ENCODE results near the gene GNG12.

GNG12 gene

GRCh38 chr1:67847466-67847865 lies 14.2 kb upstream of the GNG12 start:
- TF ChIP-seq, protein P1, sequence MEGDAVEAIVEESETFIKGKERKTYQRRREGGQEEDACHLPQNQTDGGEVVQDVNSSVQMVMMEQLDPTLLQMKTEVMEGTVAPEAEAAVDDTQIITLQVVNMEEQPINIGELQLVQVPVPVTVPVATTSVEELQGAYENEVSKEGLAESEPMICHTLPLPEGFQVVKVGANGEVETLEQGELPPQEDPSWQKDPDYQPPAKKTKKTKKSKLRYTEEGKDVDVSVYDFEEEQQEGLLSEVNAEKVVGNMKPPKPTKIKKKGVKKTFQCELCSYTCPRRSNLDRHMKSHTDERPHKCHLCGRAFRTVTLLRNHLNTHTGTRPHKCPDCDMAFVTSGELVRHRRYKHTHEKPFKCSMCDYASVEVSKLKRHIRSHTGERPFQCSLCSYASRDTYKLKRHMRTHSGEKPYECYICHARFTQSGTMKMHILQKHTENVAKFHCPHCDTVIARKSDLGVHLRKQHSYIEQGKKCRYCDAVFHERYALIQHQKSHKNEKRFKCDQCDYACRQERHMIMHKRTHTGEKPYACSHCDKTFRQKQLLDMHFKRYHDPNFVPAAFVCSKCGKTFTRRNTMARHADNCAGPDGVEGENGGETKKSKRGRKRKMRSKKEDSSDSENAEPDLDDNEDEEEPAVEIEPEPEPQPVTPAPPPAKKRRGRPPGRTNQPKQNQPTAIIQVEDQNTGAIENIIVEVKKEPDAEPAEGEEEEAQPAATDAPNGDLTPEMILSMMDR (IDR thresholded peaks at IDR 0.05): no peak
- H3K36me3 Mint-ChIP-seq (ENCODE audit: low read depth): no peaks in the 10 kb centered on the region
- no peak overlapping the region for H3K4me3 Mint-ChIP-seq
- H3K4me1 Mint-ChIP-seq: peaks cover 13% of the 10 kb centered on the region
- H3K9me3 Mint-ChIP-seq: no peaks in the 10 kb centered on the region
- no peak overlapping the region for H3K27ac Mint-ChIP-seq
- no peak for DNase-seq
- peaks cover 2% of the 10 kb centered on the region for H3K27me3 Mint-ChIP-seq (ENCODE audit: low read depth, poor library complexity)

GRCh38 chr1:67846538-67846937 lies 13.3 kb upstream of the GNG12 start:
- H3K36me3 Mint-ChIP-seq (ENCODE audit: low read depth): no peaks in the 10 kb centered on the region
- H3K27me3 Mint-ChIP-seq (ENCODE audit: low read depth, poor library complexity): peaks cover 2% of the 10 kb centered on the region
- TF ChIP-seq, protein P1 (IDR thresholded peaks at IDR 0.05): no peak
- H3K9me3 Mint-ChIP-seq: no peaks in the 10 kb centered on the region
- DNase-seq: no peak
- no peak overlapping the region for H3K27ac Mint-ChIP-seq
- H3K4me1 Mint-ChIP-seq: peaks cover 14% of the 10 kb centered on the region
- H3K4me3 Mint-ChIP-seq: no peak overlapping the region

- TF ChIP-seq, protein P1 (IDR thresholded peaks at IDR 0.05): no peak
- no peak for DNase-seq
- Mint-ChIP-seq H3K27me3 (ENCODE audit: low read depth, poor library complexity) (peaks cover 5% of the 10 kb centered on the region), H3K36me3 (ENCODE audit: low read depth) (no peaks in the 10 kb centered on the region), H3K4me3 (no peak overlapping the region), H3K9me3 (no peaks in the 10 kb centered on the region), H3K27ac (no peak overlapping the region), H3K4me1 (peaks cover 30% of the 10 kb centered on the region)
These were observed 11.7 kb upstream of the GNG12 start for GRCh38 chr1:67844988-67845387.

- Mint-ChIP-seq H3K4me3 (no peak overlapping the region), H3K27ac (no peak overlapping the region), H3K36me3 (ENCODE audit: low read depth) (no peaks in the 10 kb centered on the region), H3K27me3 (ENCODE audit: low read depth, poor library complexity) (peaks cover 7% of the 10 kb centered on the region), H3K4me1 (peaks cover 34% of the 10 kb centered on the region), H3K9me3 (no peaks in the 10 kb centered on the region)
- TF ChIP-seq, protein P1 (IDR thresholded peaks at IDR 0.05): no peak
- DNase-seq: no peak
These were observed 10.5 kb upstream of the GNG12 start for GRCh38 chr1:67843746-67844145.

- TF ChIP-seq, protein P1 (IDR thresholded peaks at IDR 0.05): no peak
- no peak for DNase-seq
- Mint-ChIP-seq H3K27me3 (ENCODE audit: low read depth, poor library complexity) (peaks cover 7% of the 10 kb centered on the region), H3K9me3 (no peaks in the 10 kb centered on the region), H3K36me3 (ENCODE audit: low read depth) (no peaks in the 10 kb centered on the region), H3K4me1 (peaks cover 38% of the 10 kb centered on the region), H3K27ac (no peak overlapping the region), H3K4me3 (no peak overlapping the region)
These were observed 10.1 kb upstream of the GNG12 start for GRCh38 chr1:67843331-67843730.

DNA sequence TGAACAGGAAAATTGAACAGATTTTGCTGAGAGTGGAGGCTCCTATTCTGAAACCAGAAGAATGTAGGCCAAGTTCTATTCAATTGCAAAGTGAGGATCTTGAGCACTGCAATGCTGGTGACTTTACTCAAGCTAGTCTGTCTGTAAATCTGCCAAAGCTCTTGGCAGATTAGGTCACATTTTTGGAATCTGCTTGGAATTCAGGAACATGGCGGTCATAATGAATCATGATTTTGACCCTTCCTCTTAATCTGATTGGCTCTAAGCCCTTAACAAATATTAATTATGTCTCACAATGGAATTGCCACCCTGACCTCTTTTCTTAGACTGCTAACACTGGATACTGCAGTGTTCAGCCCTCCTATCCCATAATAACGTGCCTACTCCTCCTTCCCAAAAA lies 7.2 kb upstream of the GNG12 start:
- Mint-ChIP-seq H3K4me1 (peaks cover 65% of the 10 kb centered on the region), H3K36me3 (ENCODE audit: low read depth) (no peaks in the 10 kb centered on the region), H3K4me3 (no peak overlapping the region), H3K9me3 (no peaks in the 10 kb centered on the region), H3K27me3 (ENCODE audit: low read depth, poor library complexity) (peaks cover 10% of the 10 kb centered on the region), H3K27ac (no peak overlapping the region)
- TF ChIP-seq, protein P1 (IDR thresholded peaks at IDR 0.05): no peak
- DNase-seq: no peak

All from nephron progenitor cell (in vitro differentiated cells).